Left ventricle myocardium inferior (tissue), 1 donor: ENCODE results near the gene TREML4. TPM values are rescaled to one million over a fixed set of nuclear protein-coding genes. Genes with fewer than 3 reads are reported as not detected.

Source experiments
- DNase-seq: peaks from one replicate; pipeline ENCODE4 v3.0.0-alpha.2; 2020
- H3K27ac ChIP-seq: fragments of 200-600 bp; replicated peaks from 2 replicates; pipeline ENCODE4 v1.8.0; 2021
- H3K27me3 ChIP-seq: fragments of 200-600 bp; 2 replicates; pipeline ENCODE4 v1.8.0; 2021; ENCODE audit warnings: low read depth
- H3K36me3 ChIP-seq: fragments of 200-600 bp; 2 replicates; pipeline ENCODE4 v1.8.0; 2021
- H3K4me1 ChIP-seq: fragments of 200-600 bp; 2 replicates; pipeline ENCODE4 v1.8.0; 2021
- H3K4me3 ChIP-seq: fragments of 200-600 bp; 2 replicates; pipeline ENCODE4 v1.8.0; 2021; ENCODE audit warnings: mild to moderate bottlenecking, moderate library complexity
- H3K9me3 ChIP-seq: fragments of 200-600 bp; replicated peaks from 2 replicates; pipeline ENCODE4 v1.8.0; 2021
- CTCF ChIP-seq: fragments of 200-600 bp; IDR thresholded peaks from 2 replicates; pipeline ENCODE4 v1.8.0; 2021; ENCODE audit warnings: antibody characterized with exemption, mild to moderate bottlenecking, borderline replicate concordance
- intact Hi-C: fragments of 100-400 bp; cut with micrococcal nuclease; formaldehyde crosslinking; loops from one replicate; pipeline ENCODE4 v1.11.0; 2022
- total RNA-seq: library from RNA; stranded (reverse); fragmentation: NEBNext Ultra II Directional; extraction: Animal tissue kit (Norgen Biotek cat#: 25700); gene quantifications from one replicate; pipeline ENCODE4 v1.2.1, GENCODE V29; 2021
- donor health status: DM: no; HTN: yes; CAD: no; lungs with severe emphysema.

The TREML4 gene
- total RNA-seq, 1 donor from 2014 or later, result not detected

DNA sequence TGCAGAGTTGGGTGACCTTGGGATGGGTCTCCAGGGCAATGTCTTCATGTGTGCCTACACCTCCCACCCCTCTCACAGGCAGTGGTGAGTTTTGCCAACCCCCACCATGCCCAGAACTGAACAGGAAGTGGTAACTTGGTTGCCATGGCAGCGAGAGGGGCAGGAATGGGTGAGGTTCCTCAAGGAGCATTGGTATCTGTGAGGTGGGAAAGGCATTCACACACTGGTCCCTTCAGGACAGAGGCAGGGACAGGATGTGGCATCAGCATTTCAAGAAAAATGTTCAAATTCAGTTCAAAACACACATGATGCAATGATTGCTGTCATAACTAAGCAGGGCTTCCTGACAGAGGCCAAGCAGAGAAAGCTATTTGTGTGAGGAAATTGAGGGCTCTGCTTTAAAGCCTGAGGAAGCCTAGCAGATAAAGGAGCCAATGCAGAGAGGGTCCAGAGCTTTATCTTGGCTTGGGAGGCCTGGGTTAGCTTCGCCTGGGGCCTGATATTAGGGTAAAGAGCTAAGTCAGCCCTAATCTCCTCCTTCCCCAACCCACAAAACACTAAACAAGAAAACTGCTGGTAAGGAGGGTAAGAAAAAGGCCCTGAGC, 27.8 kb upstream of the TREML4 start:
- no peak for TF ChIP-seq CTCF
- H3K9me3 ChIP-seq, result no peaks in the 10 kb centered on the region
- intact Hi-C loops, result no loop called here
- H3K27ac ChIP-seq, result no peak overlapping the region
- no peaks in the 10 kb centered on the region for H3K4me1 ChIP-seq
- H3K27me3 ChIP-seq, result peaks cover 39% of the 10 kb centered on the region
- H3K36me3 ChIP-seq, result no peaks in the 10 kb centered on the region
- H3K4me3 ChIP-seq, result no peak overlapping the region
- DNase-seq, result no peak

- peaks cover 33% of the 10 kb centered on the region for H3K27me3 ChIP-seq
- DNase-seq, result no peak
- no peaks in the 10 kb centered on the region for H3K36me3 ChIP-seq
- H3K4me1 ChIP-seq, result no peaks in the 10 kb centered on the region
- no peak within 1 kb of the TSS for H3K27ac ChIP-seq
- H3K9me3 ChIP-seq, result no peaks in the 10 kb centered on the region
- H3K4me3 ChIP-seq, result no peak within 1 kb of the TSS
- intact Hi-C loops, result no loop called here
- no peak for TF ChIP-seq CTCF
Measured at GRCh38 chr6:41200901-41201763, 27.0 kb upstream of the TREML4 start, which contains the start of gene TREML2. Gene TREML2, minus strand, starts transcription at chr6:41201149. Its CDS starts 141 bp downstream, at chr6:41201008.

DNA sequence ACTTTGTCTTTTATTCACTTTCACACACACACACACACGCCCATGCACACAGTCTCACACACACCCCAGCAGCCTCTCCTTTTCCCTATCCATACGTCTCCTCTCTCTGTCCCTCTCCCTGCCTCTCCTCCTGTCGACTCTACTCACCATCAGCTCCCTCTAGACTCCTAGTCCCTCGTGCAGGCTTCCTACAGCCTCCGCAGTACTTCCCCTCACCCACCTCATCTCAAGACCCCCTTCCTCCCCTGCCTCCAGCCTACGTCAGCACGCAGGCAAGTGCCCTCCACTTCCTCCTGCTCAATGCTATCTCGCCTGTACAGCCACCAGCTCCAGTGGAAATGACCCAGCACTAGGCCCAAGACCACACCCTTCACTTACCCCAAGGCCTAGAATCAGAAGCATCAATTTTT, 26.4 kb upstream of the TREML4 start:
- intact Hi-C loops, result no loop called here
- H3K27ac ChIP-seq, result no peak overlapping the region
- H3K27me3 ChIP-seq, result peaks cover 33% of the 10 kb centered on the region
- H3K4me3 ChIP-seq, result no peak overlapping the region
- no peak for TF ChIP-seq CTCF
- DNase-seq, result no peak
- no peaks in the 10 kb centered on the region for H3K9me3 ChIP-seq
- no peaks in the 10 kb centered on the region for H3K4me1 ChIP-seq
- no peaks in the 10 kb centered on the region for H3K36me3 ChIP-seq

DNA sequence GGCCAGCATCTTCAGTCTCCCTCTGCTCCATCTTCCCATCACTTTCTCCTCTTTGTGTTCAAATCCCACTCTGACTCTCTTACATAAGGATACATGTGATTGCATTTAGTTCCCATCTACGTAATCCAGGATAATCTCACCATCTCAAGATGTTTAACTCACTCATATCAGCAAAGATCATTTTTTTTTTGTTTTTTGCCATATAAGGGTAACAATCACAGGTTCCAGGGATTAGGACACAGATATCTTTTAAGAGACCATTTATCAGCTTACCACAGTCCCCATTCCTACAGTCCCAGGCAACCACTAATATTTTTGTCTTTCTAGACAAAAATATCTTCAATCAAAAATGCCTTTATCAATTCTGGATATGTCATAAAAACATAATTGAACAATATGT, 24.0 kb upstream of the TREML4 start:
- DNase-seq, result no peak
- no peak overlapping the region for H3K4me3 ChIP-seq
- H3K27me3 ChIP-seq, result peaks cover 12% of the 10 kb centered on the region
- intact Hi-C loops, result no loop called here
- H3K4me1 ChIP-seq, result no peaks in the 10 kb centered on the region
- no peaks in the 10 kb centered on the region for H3K9me3 ChIP-seq
- no peak for TF ChIP-seq CTCF
- no peak overlapping the region for H3K27ac ChIP-seq
- no peaks in the 10 kb centered on the region for H3K36me3 ChIP-seq

DNA sequence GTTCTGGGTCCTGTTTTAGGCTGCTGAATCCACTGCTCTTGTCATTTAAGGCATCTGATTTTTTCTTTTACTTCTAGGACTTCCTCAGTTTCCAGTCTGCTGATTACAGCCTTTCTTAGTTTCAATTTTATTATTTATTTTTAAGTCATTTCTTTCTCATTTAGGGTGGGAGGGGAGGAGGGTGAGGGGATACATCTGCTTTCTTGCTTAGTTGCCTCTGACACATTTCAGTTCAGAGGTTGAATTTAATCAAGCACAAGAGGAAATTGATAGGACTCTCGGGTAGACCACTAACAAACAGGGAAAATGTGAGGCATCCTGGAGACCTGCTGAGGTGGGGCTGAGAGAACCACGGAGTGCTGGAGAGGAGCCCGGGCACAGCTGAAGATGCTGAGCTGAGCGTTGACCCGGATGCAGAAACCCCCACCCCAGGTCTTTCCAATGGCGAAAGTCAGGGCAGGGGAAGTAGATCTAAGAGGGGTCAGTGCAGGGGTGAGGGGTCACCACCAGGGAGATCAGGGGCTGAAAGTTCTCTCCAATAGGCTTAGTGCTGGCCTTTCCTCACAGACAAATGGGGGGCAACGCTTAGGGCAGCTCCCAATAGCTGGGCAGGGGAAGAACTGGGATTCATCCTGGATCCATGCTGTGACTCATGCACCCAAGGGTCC, 19.6 kb upstream of the TREML4 start:
- DNase-seq, result no peak
- no peak for TF ChIP-seq CTCF
- Histone ChIP-seq H3K9me3 (no peaks in the 10 kb centered on the region), H3K27me3 (peaks cover 30% of the 10 kb centered on the region), H3K4me1 (no peaks in the 10 kb centered on the region), H3K36me3 (no peaks in the 10 kb centered on the region), H3K27ac (no peak overlapping the region), H3K4me3 (no peak overlapping the region)
- intact Hi-C loops, result no loop called here
